ENCODE data around the gene ENOPH1. TPM values are rescaled to one million over a fixed set of nuclear protein-coding genes. Genes with fewer than 3 reads are reported as not detected.

The ENOPH1 gene
- total RNA-seq, 1 donor from 2014 or later: 40.4 TPM

DNA sequence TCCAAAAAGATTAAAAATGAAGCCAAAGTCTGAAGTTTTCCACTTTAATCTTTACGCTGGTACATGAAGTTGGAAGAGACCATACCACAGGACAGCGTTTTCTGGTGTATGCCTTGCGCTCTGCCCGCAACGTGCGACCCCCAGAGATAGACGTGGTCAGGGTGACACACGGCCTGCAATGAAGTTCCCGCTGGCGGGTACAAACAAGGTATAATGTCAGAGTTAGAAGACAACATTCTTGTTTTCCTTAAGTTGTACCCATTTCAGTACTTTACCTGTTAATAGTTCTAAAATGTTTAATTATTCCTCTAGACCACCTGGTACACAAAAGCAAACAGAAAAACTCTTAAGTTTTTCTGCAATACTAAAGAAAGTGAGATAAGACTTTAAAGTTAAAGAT, 4.9 kb upstream of the ENOPH1 start:
- intact Hi-C loops (cut with micrococcal nuclease): loop anchor here (5.0 kb wide), 1 partner anchor 933 kb away; no protein-coding TSS in a partner anchor

DNA sequence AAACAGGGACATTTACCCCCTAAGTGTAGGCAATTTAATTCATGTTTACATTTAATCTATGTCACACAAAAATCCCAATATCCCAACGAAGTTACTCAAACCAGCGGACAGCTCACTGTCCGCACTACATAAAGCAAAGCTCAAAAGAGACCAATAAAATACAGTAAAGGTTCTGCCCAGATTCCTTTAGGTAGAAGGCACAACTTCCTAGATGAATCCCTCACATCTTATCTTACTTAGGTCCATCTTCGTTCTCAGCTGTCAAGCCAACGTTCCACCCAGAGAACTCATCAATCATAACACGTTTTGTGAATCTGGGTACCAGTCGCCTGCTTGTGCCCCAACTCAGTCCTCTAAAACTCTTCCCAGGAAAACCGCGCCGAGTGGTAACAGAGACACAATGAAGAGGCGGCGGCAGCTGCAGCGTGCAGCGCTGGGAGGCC, 1.8 kb upstream of the ENOPH1 start:
- intact Hi-C loops (cut with micrococcal nuclease): loop anchor here (2.0 to 5.0 kb wide), 2 partner anchors 462 to 936 kb away; partner anchors contain the start of gene SEC31A

DNA sequence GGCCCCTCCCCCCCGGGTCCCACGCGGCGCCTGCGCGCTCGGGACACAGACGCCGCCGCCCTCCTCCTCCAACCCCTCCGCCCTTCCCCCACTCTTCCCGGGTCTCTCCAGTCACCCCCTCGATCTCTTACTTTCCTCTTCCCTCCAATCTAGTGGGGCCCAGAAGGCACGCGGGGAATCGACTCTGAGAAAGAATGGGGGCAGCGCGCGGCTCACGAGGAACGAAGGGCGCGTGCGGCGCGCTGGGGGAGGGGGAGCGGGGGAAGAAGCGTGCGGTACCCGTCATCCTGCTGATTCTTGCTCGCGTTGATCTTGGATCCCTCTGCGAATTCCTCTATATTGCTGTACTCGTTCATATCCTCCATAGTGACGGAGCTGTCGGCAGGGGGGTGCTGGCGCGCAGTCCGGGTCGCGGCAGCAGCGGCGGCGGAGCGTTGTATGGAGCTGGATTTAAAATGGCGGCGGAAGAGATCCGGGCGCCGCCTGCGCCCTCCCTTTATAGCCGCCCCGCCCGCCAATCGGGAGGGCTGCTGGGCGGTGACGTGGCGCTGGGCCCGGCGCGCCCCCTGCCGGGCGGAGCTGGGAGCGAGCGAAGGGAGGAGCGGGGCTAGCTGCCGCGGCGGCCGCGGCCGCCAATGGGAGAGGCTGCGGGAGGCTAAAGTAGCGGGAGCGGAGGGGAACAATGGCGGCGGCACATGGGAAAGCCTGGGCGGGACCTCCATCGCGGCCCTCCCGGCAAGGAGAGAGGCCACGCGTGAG, 1.2 kb upstream of the ENOPH1 start:
- intact Hi-C loops (cut with micrococcal nuclease): loop anchor here (1.0 to 5.0 kb wide), 7 partner anchors 55 to 1026 kb away; partner anchors contain the start of genes COPS4, COQ2, HELQ and SEC31A

DNA sequence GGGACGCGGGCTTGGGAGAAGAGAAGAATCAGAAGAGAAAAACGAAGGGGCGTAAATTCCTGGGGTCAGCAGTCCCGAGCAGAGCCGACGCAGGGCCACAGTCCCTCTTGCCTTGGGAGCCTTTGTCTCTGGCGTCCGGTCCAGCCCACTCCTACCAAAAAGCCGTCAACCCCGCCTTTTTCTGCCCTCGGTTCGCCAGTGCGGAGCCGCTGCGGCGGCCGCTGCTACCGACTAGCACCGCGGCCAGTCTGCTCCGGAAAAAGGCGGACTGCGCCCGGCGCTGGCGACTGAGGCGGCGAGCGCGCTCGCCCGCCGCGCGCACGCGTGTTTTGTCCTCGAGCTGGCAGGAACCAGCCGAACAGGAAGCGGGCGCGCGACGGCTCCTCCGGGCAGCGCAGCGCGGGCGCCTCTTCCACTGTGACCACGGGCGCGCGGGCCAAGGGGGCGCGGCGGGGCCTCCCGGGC, 630 bp upstream of the ENOPH1 start:
- intact Hi-C loops (cut with micrococcal nuclease): loop anchor here (1.0 to 5.0 kb wide), 11 partner anchors 33 to 1026 kb away; partner anchors contain the start of genes COPS4, COQ2, HELQ and PLAC8

DNA sequence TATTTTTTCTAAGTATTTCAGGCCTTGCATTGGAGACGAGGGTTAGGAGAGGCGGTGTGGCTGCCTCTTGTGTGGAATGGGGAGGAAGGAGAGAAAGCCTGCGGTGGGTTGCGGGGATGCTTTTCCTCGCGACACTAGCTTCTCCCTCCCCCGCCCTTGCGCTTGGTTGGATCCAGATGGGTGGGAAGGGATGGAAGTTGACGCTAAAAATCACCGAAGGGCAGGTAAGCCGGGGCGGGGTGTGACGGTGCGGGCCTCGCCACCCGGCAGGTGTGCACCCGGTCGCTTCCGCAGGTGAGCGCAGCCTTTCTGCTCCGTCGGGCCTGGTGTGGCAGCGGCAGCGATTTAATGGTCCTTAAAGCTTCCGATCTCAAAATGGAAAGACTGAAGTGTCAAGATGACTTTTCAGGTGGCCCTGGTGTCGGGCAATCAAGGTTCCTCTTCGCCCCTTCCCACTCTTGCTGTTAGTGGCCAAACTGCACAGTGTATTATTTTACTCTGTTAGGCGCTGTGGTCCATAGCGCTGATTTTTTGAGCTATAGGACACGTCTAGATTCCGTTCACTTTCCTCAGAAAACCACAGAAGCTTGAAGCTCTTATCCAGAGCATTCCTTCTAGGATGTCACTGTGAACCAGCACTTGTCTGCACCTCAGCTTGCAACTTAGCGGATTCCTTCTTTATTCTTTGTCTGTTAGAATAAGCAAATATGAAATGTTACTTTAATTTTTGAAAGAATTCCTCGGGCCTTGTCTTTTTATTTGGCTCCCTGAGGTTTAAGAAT, 765 bp downstream of the ENOPH1 start:
- intact Hi-C loops (cut with micrococcal nuclease): loop anchor here (1.0 to 5.0 kb wide), 4 partner anchors 32 to 681 kb away; partner anchors contain the start of gene PLAC8

DNA sequence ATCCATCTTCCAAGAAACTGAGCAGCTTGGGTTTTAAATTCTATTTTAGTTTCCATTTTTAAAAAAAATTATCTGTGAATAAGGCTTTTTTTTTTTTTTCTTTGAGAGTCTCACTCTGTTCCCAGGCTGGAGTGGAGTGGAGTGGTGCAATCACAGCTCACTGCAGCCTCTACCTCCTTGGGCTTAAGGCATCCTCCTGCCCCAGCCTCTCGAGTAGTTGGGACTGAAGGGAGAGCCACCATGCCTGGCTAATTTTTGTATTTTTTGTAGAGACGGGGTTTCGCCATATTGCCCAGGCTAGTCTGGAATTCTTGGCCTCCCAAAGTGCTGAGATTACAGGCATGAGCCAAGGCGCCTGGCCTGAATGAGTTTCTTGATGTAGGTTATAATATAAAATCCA, 1.4 kb downstream of the ENOPH1 start:
- intact Hi-C loops (cut with micrococcal nuclease): loop anchor here (2.0 to 5.0 kb wide), 2 partner anchors 31 to 680 kb away; partner anchors contain the start of gene PLAC8

DNA sequence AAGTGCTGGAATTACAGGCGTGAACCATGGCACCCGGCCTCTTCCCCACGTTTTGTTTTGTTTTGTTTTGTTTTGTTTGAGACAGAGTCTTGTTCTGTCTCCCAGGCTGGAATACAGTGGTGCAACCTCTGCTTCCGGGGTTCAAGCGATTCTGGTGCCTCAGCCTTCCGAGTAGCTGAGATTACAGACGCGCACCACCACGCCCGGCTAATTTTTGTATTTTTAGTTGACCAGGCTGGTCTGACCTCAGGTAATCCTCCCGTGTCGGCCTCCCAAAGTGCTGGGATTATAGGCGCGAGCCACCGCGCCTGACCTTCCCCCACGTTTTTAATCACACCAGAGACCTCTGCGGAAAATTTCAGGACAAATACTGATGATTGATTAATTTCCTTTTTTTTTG, 2.2 kb downstream of the ENOPH1 start:
- intact Hi-C loops (cut with micrococcal nuclease): loop anchor here (5.0 kb wide), 1 partner anchor 680 kb away; the partner anchor contains the start of gene PLAC8

DNA sequence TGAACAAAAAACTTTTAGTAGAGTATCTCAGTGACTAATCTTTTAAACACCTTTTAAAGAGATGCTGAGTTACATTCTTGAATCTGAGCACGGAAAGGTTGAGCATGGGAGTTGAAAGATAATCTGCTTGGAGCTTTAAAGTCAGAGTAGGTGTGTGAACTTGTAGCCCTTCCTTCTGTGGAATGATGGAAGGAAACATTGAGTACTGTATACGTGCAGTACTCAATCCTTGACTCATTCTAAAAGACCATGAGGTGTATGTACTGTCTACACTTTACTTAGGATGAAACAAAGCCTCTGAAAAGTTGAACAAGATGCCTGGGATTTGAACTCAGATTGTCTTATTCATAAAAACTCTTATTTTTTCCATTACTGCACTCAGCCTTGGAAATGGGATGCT, 3.4 kb downstream of the ENOPH1 start:
- intact Hi-C loops (cut with micrococcal nuclease): loop anchor here (5.0 kb wide), 1 partner anchor 679 kb away; the partner anchor contains the start of gene PLAC8

DNA sequence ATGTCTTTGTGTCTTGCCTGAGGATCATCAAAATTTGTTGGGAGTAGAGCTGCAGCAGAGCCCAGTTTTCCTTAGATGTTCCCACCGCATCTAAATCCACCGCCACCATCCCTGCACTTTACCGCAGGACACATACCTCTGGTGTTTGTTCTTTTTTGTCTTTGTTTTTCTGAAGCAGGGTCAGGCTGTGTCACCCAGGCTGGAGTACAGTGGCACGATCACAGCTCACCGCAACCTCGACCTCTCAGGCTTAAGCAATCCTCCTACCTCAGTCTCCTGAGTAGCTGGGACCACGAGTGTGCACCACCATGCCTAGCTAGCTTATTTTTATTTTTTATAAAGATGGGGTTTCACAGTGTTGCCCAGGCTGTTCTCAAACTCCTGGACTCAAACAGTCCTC, 4.6 kb downstream of the ENOPH1 start:
- intact Hi-C loops (cut with micrococcal nuclease): loop anchor here (5.0 kb wide), 1 partner anchor 677 kb away; the partner anchor contains the start of gene PLAC8

DNA sequence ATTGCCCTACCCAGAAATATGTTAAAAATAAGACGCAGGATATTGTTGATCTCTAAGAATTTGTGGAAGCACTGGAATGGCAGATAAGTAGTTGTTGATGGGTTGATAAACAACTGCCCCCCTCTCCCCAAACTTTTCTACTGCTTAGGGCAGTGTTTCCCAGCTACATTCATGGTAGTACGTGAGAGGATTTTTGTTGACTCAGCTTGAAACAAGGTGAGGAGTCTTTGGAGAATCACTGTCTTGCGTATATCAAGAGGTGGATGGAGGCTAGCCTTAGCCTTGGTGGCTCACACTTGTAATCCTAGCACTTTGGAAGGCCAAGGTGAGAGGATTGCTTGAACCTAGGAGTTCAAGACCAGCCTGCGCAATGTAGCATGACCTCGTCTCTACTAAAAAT, 5.7 kb downstream of the ENOPH1 start:
- intact Hi-C loops (cut with micrococcal nuclease): no loop called here

DNA sequence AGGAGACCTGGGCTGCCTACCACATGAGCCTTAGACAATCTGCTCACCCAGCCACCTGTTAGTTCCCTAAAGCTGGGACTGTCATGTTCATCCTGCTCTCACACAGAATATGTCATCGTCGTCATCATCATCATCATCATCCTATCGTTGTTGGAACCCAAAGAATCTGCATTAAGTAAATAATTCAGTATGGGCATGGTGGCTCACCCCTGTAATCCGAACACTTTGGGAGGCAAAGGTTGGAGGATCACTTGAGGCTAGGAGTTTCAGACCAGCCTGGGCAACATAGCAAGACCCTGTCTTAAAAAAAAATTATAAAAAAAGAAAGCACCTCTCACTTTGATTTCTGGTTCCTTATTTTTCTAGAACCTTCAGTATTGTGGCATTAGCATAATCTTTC, 6.4 kb downstream of the ENOPH1 start:
- intact Hi-C loops (cut with micrococcal nuclease): no loop called here

DNA sequence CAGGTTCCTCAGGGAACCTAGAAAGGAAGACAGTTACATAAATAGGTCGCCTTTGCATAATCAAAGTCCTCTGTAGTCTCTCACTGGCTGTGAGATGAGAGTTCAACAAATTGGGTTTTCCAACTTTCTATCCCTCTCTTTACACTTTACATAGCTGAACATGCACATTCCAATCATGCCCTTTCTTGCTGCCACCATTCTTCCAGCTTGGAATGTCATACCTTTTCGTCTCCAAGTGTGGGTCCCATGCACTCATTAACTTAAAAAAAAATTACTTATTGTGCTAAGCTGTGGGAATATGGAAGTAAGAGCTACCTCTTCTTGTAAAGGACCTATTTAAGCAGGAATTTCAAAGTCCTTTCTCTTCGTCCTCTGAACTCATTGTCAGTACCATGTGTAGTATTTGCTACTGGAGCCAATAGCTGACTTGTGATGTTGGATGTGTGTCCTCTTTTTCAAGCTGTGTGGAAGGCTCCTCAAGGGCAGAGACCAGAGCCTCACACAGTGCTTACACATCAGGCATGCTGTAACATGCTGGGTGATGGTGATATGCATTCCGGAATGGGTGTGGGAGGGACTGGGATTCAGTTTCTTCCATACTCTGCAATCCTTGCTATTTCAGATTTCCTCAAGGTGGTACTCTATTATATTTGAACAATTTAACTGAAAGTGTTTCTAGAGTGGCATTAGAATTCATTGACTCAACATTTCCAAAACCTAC, 7.1 kb downstream of the ENOPH1 start:
- intact Hi-C loops (cut with micrococcal nuclease): no loop called here

DNA sequence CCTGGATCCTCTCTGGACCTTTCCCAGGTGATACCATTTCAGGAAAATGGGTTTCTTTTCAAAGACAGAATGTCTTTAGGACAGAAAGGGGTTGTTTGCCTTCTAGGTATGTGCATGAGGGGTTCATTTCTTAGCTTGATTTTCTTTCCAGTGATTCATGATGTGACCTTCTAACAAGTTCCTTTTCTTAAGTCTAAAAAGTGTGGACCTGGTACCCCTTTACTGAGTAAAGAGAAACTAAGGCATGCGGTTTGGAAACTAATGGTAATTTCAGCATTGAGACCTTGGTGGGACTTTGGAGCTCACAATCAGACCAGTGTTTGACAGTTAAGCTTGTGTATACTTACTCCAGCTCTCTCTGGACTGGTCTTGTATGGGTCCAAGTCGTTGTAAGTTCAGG, 8.7 kb downstream of the ENOPH1 start:
- intact Hi-C loops (cut with micrococcal nuclease): no loop called here

DNA sequence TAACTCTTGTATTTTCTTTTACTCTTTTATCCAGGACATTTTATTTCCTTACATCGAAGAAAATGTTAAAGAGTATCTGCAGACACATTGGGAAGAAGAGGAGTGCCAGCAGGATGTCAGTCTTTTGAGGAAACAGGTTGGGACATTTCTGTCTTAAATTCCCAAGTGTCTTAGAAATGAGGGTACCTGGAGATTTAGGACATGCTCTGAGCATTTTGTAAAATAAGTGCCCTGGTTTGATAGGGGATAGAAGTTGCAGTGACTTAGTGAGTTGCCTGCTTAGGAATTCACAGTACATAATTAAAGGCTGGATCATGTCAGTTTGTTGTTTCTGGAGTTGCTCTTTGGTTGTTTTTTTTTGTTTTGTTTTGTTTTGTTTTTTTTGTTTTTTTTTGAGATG, 17.5 kb downstream of the ENOPH1 start:
- intact Hi-C loops (cut with micrococcal nuclease): no loop called here

DNA sequence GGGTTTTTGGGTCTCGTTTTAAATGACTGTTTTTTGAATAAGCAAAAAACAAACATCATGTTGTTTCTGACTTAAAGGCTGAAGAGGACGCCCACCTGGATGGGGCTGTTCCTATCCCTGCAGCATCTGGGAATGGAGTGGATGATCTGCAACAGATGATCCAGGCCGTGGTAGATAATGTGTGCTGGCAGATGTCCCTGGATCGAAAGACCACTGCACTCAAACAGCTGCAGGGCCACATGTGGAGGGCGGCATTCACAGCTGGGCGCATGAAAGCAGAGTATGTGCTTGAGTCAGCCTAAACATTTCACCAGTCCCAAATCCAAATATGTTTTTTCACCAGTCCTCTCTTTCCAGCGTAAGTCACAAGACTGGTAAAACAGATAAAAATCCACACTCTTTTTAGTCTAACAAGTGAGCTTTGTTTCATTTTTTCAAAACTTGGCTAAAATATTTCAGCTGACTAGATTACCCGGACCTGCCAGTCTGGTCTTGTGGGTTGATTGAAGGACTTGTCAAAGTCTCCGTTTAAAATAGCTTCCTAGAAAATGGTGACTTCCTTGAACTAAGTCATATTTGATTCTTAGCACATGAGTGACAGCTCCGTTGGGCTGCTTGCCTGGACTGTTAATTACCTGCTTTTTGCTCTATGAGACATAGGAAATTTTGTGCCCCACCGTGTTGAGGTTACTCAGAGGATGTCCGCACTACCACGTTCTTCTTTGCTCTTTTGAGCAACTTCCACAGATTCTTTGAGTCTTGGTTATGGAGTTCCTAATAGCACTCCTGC, 20.8 kb downstream of the ENOPH1 start:
- intact Hi-C loops (cut with micrococcal nuclease): no loop called here

DNA sequence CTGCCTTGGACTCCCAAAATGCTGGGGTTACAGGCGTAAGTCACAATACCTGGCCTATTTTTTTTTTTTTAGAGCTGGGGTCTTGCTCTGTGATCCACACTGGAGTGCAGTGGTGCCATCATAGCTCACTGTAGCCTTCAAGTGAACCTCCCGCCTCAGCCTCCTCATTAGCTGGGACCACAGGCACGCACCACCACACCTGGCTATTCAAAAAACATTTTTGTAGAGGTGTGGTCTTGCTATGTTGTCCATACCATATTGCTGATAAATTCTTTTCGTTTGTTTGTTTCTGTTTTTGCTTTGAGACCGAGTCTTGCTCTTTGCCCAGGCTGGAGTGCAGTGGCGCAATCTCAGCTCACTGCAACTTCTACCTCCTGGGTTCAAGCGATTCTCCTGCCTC, 21.6 kb downstream of the ENOPH1 start:
- intact Hi-C loops (cut with micrococcal nuclease): no loop called here

DNA sequence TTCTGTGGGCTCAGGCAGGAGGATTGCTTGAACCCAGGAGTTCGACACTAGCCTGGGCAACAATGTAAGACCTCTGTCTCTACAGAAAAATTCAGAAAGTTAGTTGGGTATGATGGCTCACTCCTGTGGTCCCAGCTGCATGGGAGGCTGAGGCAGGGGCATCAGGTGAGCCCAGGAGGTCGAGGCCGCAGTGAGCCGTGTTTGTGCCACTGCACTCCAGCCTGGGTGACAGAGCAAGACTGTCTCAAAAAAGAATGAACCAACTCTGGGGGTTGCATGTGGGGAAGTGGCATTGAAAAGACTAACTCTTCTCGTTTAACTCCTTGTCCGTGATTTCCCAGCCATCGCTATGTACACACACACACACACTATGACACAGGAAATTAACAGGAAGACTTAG, 26.9 kb downstream of the ENOPH1 start:
- intact Hi-C loops (cut with micrococcal nuclease): no loop called here

DNA sequence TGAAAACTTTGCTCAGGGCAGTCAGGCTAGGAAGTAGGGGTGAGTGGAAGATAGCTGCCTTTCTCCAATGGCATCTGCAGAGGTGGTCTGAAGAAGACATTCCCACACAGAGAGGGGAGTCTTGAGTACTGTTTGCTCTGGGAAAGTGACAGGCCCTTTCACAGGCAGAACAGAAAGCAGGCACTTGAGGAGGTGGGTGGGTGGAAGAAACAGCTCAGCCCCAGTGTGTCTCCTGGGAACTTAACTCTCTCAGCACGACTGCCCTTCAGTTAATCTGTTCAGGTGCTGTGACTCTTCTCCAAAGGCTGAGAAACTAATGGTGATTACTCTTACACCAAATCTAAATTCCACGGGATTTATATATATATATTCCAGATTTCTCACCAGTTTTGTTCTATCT, 28.3 kb downstream of the ENOPH1 start:
- intact Hi-C loops (cut with micrococcal nuclease): no loop called here

DNA sequence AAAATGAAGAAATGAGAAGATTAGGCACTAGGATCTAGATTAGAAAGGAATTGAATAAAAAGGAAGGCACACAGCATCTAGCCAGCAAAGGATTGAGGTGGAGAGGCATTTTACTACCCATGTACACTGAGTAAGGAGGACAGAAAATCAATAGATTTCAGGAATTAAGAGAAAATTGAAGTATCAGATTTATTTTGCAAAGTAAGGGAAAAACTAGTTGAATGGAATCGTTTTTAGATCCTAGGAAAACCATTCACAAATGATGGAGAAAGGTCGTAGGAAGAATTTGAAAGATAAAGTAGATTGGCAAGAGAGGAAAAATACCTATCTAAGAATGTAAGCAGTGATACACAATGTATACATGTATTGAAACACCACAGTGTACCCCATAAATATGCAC, 31.3 kb downstream of the ENOPH1 start:
- intact Hi-C loops (cut with micrococcal nuclease): loop anchor here (1.0 to 2.0 kb wide), 3 partner anchors 31 to 821 kb away; partner anchors contain the start of genes ENOPH1 and HNRNPDL

DNA sequence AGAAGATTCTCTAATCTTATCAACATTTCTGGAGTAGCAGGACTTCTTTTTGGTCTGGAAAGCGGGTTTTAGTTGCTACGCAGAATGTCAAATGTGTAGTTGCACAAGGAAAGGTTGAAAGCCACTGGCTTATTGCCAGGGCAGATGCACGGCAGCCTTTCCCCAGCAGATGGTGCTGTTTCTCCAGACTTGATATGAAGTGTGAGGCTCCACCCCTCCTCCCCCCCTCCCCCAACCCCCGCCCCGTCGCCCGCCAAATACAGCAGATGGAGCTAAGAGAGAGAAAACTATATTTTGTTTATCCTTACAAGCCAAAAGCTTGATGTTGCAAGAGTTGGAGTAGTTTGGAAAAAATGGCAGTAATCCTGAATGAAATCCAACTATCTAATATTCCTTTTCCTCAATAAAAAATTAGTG, 32.0 kb downstream of the ENOPH1 start:
- intact Hi-C loops (cut with micrococcal nuclease): loop anchor here (1.0 to 2.0 kb wide), 3 partner anchors 32 to 820 kb away; partner anchors contain the start of genes ENOPH1 and HNRNPDL

All from T-helper 2 cell treated with Interferon-gamma antibody and Interleukin-4, amounts not matched to agents 100 ng/mL and 5 ng/mL, for 36 hours (primary cell).